NCI-H1436 treated with DMSO at 0.1 percent for 48 hours (cell line): Measurements from ENCODE around the gene EPB41.
"Not testable (repeated sequence)": the region's sequence is repeated elsewhere in the genome, so short reads cannot be mapped to it uniquely, and the experiment has no call there.

Source experiments
- DNase-seq: peaks from one replicate; lab custom pipeline; 2025; lab: John Stamatoyannopoulos, UW

EPB41 gene

GRCh38 chr1:28927648-28928313 is 13.4 kb downstream of the EPB41 start:
- no peak for DNase-seq

GRCh38 chr1:28928314-28928941 is 14.1 kb downstream of the EPB41 start:
- no peak for DNase-seq

GRCh38 chr1:28933277-28933676 is 18.9 kb downstream of the EPB41 start:
- no peak for DNase-seq

- DNase-seq, result no peak
These were observed 19.5 kb downstream of the EPB41 start for GRCh38 chr1:28933918-28934317.

GRCh38 chr1:28934676-28935075 is 20.3 kb downstream of the EPB41 start:
- DNase-seq, result no peak

- DNase-seq, result no peak
These were observed 20.9 kb downstream of the EPB41 start for GRCh38 chr1:28935293-28935692.

- DNase-seq, result no peak
These were observed 21.7 kb downstream of the EPB41 start for GRCh38 chr1:28936094-28936493.

- no peak for DNase-seq
These were observed 22.2 kb downstream of the EPB41 start for GRCh38 chr1:28936528-28936927.

GRCh38 chr1:28943581-28943980 is 29.2 kb downstream of the EPB41 start:
- DNase-seq, result not testable (repeated sequence)

GRCh38 chr1:28950006-28950405 is 35.6 kb downstream of the EPB41 start:
- no peak for DNase-seq

GRCh38 chr1:28950449-28950848 is 36.1 kb downstream of the EPB41 start:
- DNase-seq, result no peak

- DNase-seq, result no peak
These were observed 39.9 kb downstream of the EPB41 start for GRCh38 chr1:28954126-28954726.

- peak; percentile 66 for DNase-seq
These were observed 41.7 kb downstream of the EPB41 start for GRCh38 chr1:28956038-28956464.

GRCh38 chr1:28962114-28962831 is 47.9 kb downstream of the EPB41 start:
- not testable (repeated sequence) for DNase-seq

- no peak for DNase-seq
These were observed 51.0 kb downstream of the EPB41 start for GRCh38 chr1:28965271-28965870.

- no peak for DNase-seq
These were observed 52.2 kb downstream of the EPB41 start for GRCh38 chr1:28966617-28967016.

- DNase-seq, result no peak
These were observed 57.8 kb downstream of the EPB41 start for GRCh38 chr1:28971980-28972771.

- no peak for DNase-seq
These were observed 59.4 kb downstream of the EPB41 start for GRCh38 chr1:28973596-28974421.

- DNase-seq, result no peak
These were observed 60.1 kb downstream of the EPB41 start for GRCh38 chr1:28974432-28974831.

- no peak for DNase-seq
These were observed 61.9 kb downstream of the EPB41 start for GRCh38 chr1:28976248-28976647.

GRCh38 chr1:28981210-28981609 is 66.8 kb downstream of the EPB41 start:
- DNase-seq, result no peak
